ENCODE data around the gene TMEM203. TPM values are rescaled to one million over a fixed set of nuclear protein-coding genes. Genes with fewer than 3 reads are reported as not detected.
"Not testable (repeated sequence)": the region's sequence is repeated elsewhere in the genome, so short reads cannot be mapped to it uniquely, and the experiment has no call there.

The TMEM203 gene
- total RNA-seq, 1 experiment from 2014 or later: 35.5 TPM

GRCh38 chr9:137240318-137240840 lies 34.9 kb upstream of the TMEM203 start:
- no peak overlapping the region for H3K27ac Mint-ChIP-seq
- no peak overlapping the region for H2BK5ac ChIP-seq (ENCODE audit: insufficient read length, low read length)
- H4K91ac ChIP-seq (ENCODE audit: insufficient read length, low read depth, low read length): no peak overlapping the region
- H3K56ac ChIP-seq (ENCODE audit: insufficient read length, low read depth, low read length): no peak overlapping the region
- H3T11ph ChIP-seq (ENCODE audit: low read length): no peak overlapping the region
- peaks cover 12% of the 10 kb centered on the region for H3K23me2 ChIP-seq (ENCODE audit: insufficient read length, low read depth, low read length, poor library complexity, severe bottlenecking)
- H3K79me2 ChIP-seq (ENCODE audit: insufficient read depth, low read length): no peaks in the 10 kb centered on the region
- no peaks in the 10 kb centered on the region for H3K27me3 ChIP-seq (ENCODE audit: insufficient read depth, low read length)
- peaks cover 19 to 26% (median 24%) of the 10 kb centered on the region in 3 experiments for H3K36me3 Mint-ChIP-seq (ENCODE audit: insufficient read depth in 1 of 3, low read depth in 3 of 3)
- no peak overlapping the region for H3K27ac ChIP-seq (ENCODE audit: insufficient read length, low read depth, low read length)
- H4K20me1 ChIP-seq (ENCODE audit: control insufficient read depth, insufficient read depth, insufficient read length): peaks cover 3% of the 10 kb centered on the region
- no peak overlapping the region for H2BK20ac ChIP-seq (ENCODE audit: low read depth, low read length, poor library complexity, severe bottlenecking)
- H3K4ac ChIP-seq (ENCODE audit: low read depth, low read length): no peak overlapping the region
- DNase-seq: no peak
- H2BK15ac ChIP-seq (ENCODE audit: low read depth, low read length): no peak overlapping the region
- peaks cover under 1% of the 10 kb centered on the region for H3K27me3 Mint-ChIP-seq (ENCODE audit: low read depth)
- peaks cover 25 to 38% of the 10 kb centered on the region in 2 experiments for H3K4me1 Mint-ChIP-seq
- H3K9me3 Mint-ChIP-seq: no peaks in the 10 kb centered on the region; a peak in 2 of 5 replicates
- no CpG with 5 or more reads among the region's 58 CpGs for WGBS (ENCODE audit: extremely low coverage, insufficient read length, low lambda C conversion rate)
- H3K23ac ChIP-seq (ENCODE audit: insufficient read length, low read depth, low read length): no peak overlapping the region
- peak; percentile 34; the same call in 1 of the 3 replicates for TF ChIP-seq CTCF (conservative IDR thresholded peaks at IDR 0.05)
- no peak overlapping the region for H3K9ac ChIP-seq (ENCODE audit: extremely low read depth, insufficient read length, low read length)
- H2BK120ac ChIP-seq (ENCODE audit: low read depth, low read length, poor library complexity, severe bottlenecking): no peak overlapping the region
- no peak overlapping the region for H2AFZ ChIP-seq (ENCODE audit: low read length)
- peaks cover 3% of the 10 kb centered on the region; the same call in 1 of the 2 replicates for H3K4me1 ChIP-seq (ENCODE audit: insufficient read depth, low read length)
- H3K4me3 Mint-ChIP-seq: peak overlapping the region; percentile 74 to 86
- no peak overlapping the region for H2AK5ac ChIP-seq (ENCODE audit: insufficient read length, low read length)
- no peaks in the 10 kb centered on the region for H3K79me1 ChIP-seq (ENCODE audit: insufficient read depth, low read depth, low read length, poor library complexity, severe bottlenecking)
- no peak overlapping the region for H4K5ac ChIP-seq (ENCODE audit: insufficient read length, low read depth, low read length)
- H4K8ac ChIP-seq (replicated peaks; ENCODE audit: insufficient read length, low read depth, low read length): no peak overlapping the region
- H3K9me3 ChIP-seq (ENCODE audit: control insufficient read depth, low read depth, low read length): no peaks in the 10 kb centered on the region
- peak overlapping the region; percentile 7 for H3K4me2 ChIP-seq (ENCODE audit: insufficient read depth, insufficient read length, low read length)
- H3K18ac ChIP-seq (ENCODE audit: insufficient read length, low read depth, low read length): peak overlapping the region; percentile 14
- no peak overlapping the region for H2BK12ac ChIP-seq (ENCODE audit: insufficient read length, low read depth, low read length)
- H3K14ac ChIP-seq (ENCODE audit: insufficient read depth, low read length): peak overlapping the region; percentile 33

- H3K27ac ChIP-seq (ENCODE audit: insufficient read length, low read depth, low read length); H2BK120ac ChIP-seq (ENCODE audit: low read depth, low read length, poor library complexity, severe bottlenecking); H3K27me3 Mint-ChIP-seq (ENCODE audit: low read depth); H3K14ac ChIP-seq (ENCODE audit: insufficient read depth, low read length); H3T11ph ChIP-seq (ENCODE audit: low read length); H2BK12ac ChIP-seq (ENCODE audit: insufficient read length, low read depth, low read length); H3K4ac ChIP-seq (ENCODE audit: low read depth, low read length); H2BK15ac ChIP-seq (ENCODE audit: low read depth, low read length); H3K9ac ChIP-seq (ENCODE audit: extremely low read depth, insufficient read length, low read length); H3K56ac ChIP-seq (ENCODE audit: insufficient read length, low read depth, low read length); H3K79me1 ChIP-seq (ENCODE audit: insufficient read depth, low read depth, low read length, poor library complexity, severe bottlenecking); H3K18ac ChIP-seq (ENCODE audit: insufficient read length, low read depth, low read length); H2AFZ ChIP-seq (ENCODE audit: low read length); H3K9me3 Mint-ChIP-seq; H3K9me3 ChIP-seq (ENCODE audit: control insufficient read depth, low read depth, low read length); H2AK5ac ChIP-seq (ENCODE audit: insufficient read length, low read length); H2BK5ac ChIP-seq (ENCODE audit: insufficient read length, low read length); H3K79me2 ChIP-seq (ENCODE audit: insufficient read depth, low read length); H2BK20ac ChIP-seq (ENCODE audit: low read depth, low read length, poor library complexity, severe bottlenecking); DNase-seq; H3K4me1 ChIP-seq (ENCODE audit: insufficient read depth, low read length); H3K23ac ChIP-seq (ENCODE audit: insufficient read length, low read depth, low read length); H4K91ac ChIP-seq (ENCODE audit: insufficient read length, low read depth, low read length); H4K8ac ChIP-seq (replicated peaks; ENCODE audit: insufficient read length, low read depth, low read length); H4K5ac ChIP-seq (ENCODE audit: insufficient read length, low read depth, low read length); H3K27me3 ChIP-seq (ENCODE audit: insufficient read depth, low read length); H4K20me1 ChIP-seq (ENCODE audit: control insufficient read depth, insufficient read depth, insufficient read length): not testable (repeated sequence)
- Mint-ChIP-seq H3K36me3 (ENCODE audit: insufficient read depth in 1 of 3, low read depth in 3 of 3) (peaks cover 19 to 26% (median 24%) of the 10 kb centered on the region in 3 experiments), H3K4me3 (peak overlapping the region; percentile 74 to 86), H3K27ac (peak overlapping the region in 1 of 3 experiments; percentile 53; a peak in 1 of 7 replicates), H3K4me1 (peaks cover 28 to 45% of the 10 kb centered on the region in 2 experiments)
- Histone ChIP-seq H3K23me2 (ENCODE audit: insufficient read length, low read depth, low read length, poor library complexity, severe bottlenecking) (peaks cover 12% of the 10 kb centered on the region), H3K4me2 (ENCODE audit: insufficient read depth, insufficient read length, low read length) (peak overlapping the region; percentile 7)
- WGBS (ENCODE audit: extremely low coverage, insufficient read length, low lambda C conversion rate): no CpG with 5 or more reads among the region's 27 CpGs
These were observed 34.2 kb upstream of the TMEM203 start for GRCh38 chr9:137239541-137240200.
